Psoas muscle (tissue), 8 donors: ENCODE measurements around the gene POTEI. TPM values are rescaled to one million over a fixed set of nuclear protein-coding genes. Genes with fewer than 3 reads are reported as not detected.
"Not testable (repeated sequence)": the region's sequence is repeated elsewhere in the genome, so short reads cannot be mapped to it uniquely, and the experiment has no call there.

ENCODE experiments used
- ATAC-seq, 4 donors: fragments of 200-7000 bp; cut with Tn5 transposase; one replicate each; pipeline ENCODE4 v1.9.1; 2020; ENCODE audit warnings: moderate library complexity in 3 of 4, mild to moderate bottlenecking in 2 of 4
- DNase-seq, 2 donors: peaks; one replicate each; pipeline ENCODE4 v3.0.0-alpha.2; 2020
- H3K27ac ChIP-seq: fragments of 200-600 bp; one replicate; pipeline ENCODE4 v1.8.0; 2022
- H3K27me3 ChIP-seq, 3 donors: fragments of 200-600 bp in 1 of 3; one replicate each; pipeline versions ENCODE4 v1.6.1 to v1.8.0; 2013 to 2022; ENCODE audit warnings: low read length in 2 of 3, mild to moderate bottlenecking in 2 of 3, moderate library complexity in 1 of 3; ENCODE audit not compliant: insufficient read depth in 3 of 3
- H3K36me3 ChIP-seq, 2 donors: fragments of 200-600 bp in 1 of 2; one replicate each; pipeline versions ENCODE4 v1.6.1 to v1.8.0; 2013 to 2022; ENCODE audit warnings: low read depth in 1 of 2, mild to moderate bottlenecking in 1 of 2, moderate library complexity in 1 of 2; ENCODE audit not compliant: insufficient read depth in 1 of 2
- H3K4me1 ChIP-seq: fragments of 200-600 bp; one replicate; pipeline ENCODE4 v1.8.0; 2022
- H3K4me3 ChIP-seq: fragments of 200-600 bp; one replicate; pipeline ENCODE4 v1.8.0; 2022; ENCODE audit warnings: mild to moderate bottlenecking
- H3K9me3 ChIP-seq: fragments of 200-600 bp; one replicate; pipeline ENCODE4 v1.8.0; 2022
- WGBS, 3 donors: extraction: QIAGEN DNeasy Blood & Tissue Kit; methylation state at CpG; one replicate each; pipeline versions ENCODE4 v1.1.6 to v1.1.7; 2013; 5-methylcytosine and 5-hydroxymethylcytosine counted together
- intact Hi-C, 2 donors: fragments of 100-400 bp; cut with DNase I; formaldehyde crosslinking; loops; one replicate each; pipeline versions ENCODE4 v1.11.0 to v1.14.2; 2022
- long read RNA-seq, 2 donors: library from polyadenylated mRNA; unstranded; transcript quantifications; one replicate each; pipeline ENCODE4 v2.0.0, GENCODE V29; 2021
- polyA plus RNA-seq, 3 donors: library from polyadenylated mRNA; stranded (reverse); fragments of 200-250 nt; gene quantifications; one replicate each; pipeline ENCODE4 v1.2.3, GENCODE V29; 2013
- total RNA-seq, 4 donors: library from RNA; stranded (reverse); fragmentation: NEBNext Ultra II Directional in 2 of 4; extraction: Animal tissue kit (Norgen Biotek cat#: 25700) in 2 of 4; gene quantifications; one replicate each; pipeline versions ENCODE4 v1.2.1 to v1.2.4, GENCODE V29; 2021 to 2023
- donor health status: healthy with polysubstance abuse.
- donor health status: DM: no; HTN: no; CAD: no; lungs with moderate emphysema.
- donor health status: Bipolar disorder and iron deficiency.
- donor health status: healthy.
- donor health status: DM: yes; HTN: yes; CAD: no.
- donor health status: DM: no; HTN: no; CAD: no.
- donor health status: DM: no; HTN: no; CAD: no.
- donor health status: DM: yes; HTN: yes; CAD: no.

POTEI gene
- total RNA-seq (not detected), polyA plus RNA-seq (not detected)
- long read RNA-seq, donor 1 = 0 reads
- long read RNA-seq, donor 2 = 0 reads

DNA sequence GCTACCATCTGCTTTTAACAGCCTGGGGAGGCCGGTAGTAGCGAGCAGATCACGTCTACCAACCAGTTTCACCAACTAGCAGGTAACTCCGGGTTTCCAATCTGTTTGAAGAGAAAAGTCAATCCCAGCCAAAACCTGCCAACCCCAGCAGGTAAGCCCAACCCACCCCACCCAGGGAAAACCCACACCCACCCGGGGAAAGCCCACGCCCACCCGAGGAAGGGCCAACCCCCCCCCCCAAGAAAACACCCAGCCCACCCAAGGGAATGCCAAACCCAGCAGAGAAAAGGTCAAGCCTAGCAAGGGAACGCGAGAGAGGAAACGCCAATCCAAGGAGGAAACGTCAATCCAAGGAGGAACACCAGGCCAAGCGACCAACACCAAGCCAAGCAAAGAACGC lies at the start of gene POTEI:
Gene POTEI (minus strand): TSS at position 101 of the 400 bp plus-strand sequence. CDS start 93 bp downstream, at position 8.
- 71% methylated on average over 3 of the region's 13 CpGs; no CpG with 5 or more reads in 2 of the 3 donors for WGBS, 3 donors
- intact Hi-C loops, ATAC-seq, H3K4me1 ChIP-seq, H3K27me3 ChIP-seq, H3K36me3 ChIP-seq, H3K9me3 ChIP-seq, H3K4me3 ChIP-seq, H3K27ac ChIP-seq, DNase-seq: not testable (repeated sequence)

DNA sequence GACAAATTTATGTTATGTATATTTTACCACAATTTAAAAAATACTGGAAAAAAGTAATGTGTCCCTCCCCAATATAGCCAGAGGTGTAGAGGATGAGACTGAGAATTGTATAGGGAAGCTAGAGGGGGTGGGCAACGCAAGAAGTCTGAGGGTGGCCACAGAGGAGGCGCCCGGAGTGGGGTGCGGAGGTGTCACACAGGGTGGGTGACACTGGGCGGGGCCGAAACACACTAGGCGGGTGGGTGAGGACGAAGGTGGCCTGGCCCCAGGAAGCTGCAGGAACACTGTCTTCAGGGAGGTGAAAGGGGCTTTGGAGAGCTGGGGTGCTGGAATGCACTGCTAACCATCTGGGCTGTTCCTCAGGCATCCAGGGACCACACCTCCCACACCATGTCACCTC lies 47.3 kb upstream of the POTEI start:
- H3K4me3 ChIP-seq, H3K9me3 ChIP-seq, ATAC-seq, intact Hi-C loops, H3K4me1 ChIP-seq, H3K27me3 ChIP-seq, DNase-seq, H3K27ac ChIP-seq, H3K36me3 ChIP-seq: not testable (repeated sequence)
- no CpG with 5 or more reads among the region's 8 CpGs for WGBS, 3 donors

DNA sequence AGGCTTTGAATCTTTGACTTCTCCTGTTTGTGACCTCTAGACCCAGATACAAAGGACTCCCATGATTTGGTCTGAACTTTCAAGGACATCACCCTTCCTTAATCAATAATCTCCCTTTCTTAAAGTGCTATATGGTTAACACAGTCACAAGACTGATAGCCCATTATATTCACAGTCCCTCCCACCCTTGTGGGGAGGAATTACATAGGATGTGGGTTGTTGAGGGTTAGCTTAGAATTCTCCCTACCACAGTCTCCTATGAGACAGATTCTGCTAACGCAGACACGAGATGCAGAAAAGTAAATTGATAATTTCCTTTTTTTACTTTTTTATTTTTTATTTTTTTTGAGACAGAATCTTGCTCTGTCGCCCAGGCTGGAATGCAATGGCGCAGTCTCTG lies 45.0 kb upstream of the POTEI start:
- H3K4me3 ChIP-seq, H3K9me3 ChIP-seq, H3K36me3 ChIP-seq, H3K4me1 ChIP-seq, ATAC-seq, DNase-seq, intact Hi-C loops, H3K27ac ChIP-seq, H3K27me3 ChIP-seq: not testable (repeated sequence)
- WGBS, 3 donors = no CpG with 5 or more reads among the region's 4 CpGs

DNA sequence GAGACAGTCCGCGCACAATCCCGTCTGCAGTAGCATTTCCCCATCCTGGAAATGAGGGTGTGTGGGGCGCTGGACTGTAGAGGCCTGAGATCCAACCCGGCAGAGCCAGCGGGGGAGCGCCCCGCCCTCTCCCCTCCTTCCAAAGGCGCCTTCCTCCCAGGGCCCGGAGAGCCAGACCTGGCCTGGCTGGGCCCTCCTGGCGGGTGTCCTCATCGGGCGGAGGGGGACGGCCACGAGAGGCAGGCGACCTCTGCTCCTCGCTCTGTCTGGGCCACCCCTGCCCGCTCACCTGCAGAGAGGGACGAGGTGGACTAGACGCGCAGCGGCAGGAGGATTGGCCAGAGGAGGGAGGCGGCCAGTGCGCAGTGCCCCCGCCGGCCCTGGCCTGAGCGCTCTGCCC lies 40.3 kb upstream of the POTEI start:
- H3K4me3 ChIP-seq, H3K27me3 ChIP-seq, H3K27ac ChIP-seq, H3K9me3 ChIP-seq, DNase-seq, ATAC-seq, H3K4me1 ChIP-seq, intact Hi-C loops, H3K36me3 ChIP-seq: not testable (repeated sequence)
- no CpG with 5 or more reads among the region's 27 CpGs for WGBS, 3 donors

DNA sequence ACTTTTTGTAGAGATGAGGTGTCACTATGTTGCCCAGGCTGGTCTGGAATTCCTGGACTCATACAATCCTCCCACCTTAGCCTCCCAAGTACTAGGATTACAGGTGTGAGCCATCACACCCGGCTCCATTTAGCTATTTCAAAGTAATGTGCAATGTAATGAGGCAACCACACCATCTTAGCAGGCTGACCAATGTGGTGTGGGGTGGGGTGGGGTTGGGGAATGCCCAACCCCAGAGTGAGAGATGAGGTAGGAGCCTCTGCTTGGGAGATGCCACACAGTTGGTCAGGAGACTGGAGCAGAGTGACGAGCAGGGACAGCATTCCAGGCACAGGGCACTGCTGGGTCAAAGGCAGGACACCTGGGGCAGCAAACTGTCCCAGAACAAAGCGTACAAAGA lies 39.3 kb upstream of the POTEI start:
- DNase-seq, H3K4me1 ChIP-seq, H3K4me3 ChIP-seq, H3K27ac ChIP-seq, H3K9me3 ChIP-seq, H3K27me3 ChIP-seq, intact Hi-C loops, ATAC-seq, H3K36me3 ChIP-seq: not testable (repeated sequence)
- WGBS, 3 donors = no CpG with 5 or more reads among the region's 3 CpGs

DNA sequence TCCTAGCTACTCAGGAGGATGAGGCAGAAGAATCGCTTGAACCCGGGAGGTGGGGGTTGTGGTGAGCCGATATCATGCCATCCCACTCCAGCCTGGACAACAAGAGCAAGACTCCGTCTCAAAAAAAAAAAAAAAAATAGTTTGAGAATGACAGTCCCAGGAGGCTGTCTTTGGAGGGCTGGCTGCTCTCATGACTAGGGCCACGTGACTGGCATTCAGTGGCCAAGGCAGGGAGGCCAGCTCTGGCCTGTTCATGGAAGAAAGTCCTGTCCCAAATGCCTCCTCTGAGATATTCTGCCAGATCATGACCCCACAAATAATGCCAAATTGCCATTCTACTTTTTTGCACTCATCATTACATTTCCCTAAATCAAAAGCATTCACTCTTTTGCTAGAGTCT lies 35.9 kb upstream of the POTEI start:
- H3K36me3 ChIP-seq, H3K4me1 ChIP-seq, H3K27me3 ChIP-seq, DNase-seq, H3K9me3 ChIP-seq, intact Hi-C loops, H3K4me3 ChIP-seq, ATAC-seq, H3K27ac ChIP-seq: not testable (repeated sequence)
- no CpG with 5 or more reads among the region's 5 CpGs for WGBS, 3 donors

DNA sequence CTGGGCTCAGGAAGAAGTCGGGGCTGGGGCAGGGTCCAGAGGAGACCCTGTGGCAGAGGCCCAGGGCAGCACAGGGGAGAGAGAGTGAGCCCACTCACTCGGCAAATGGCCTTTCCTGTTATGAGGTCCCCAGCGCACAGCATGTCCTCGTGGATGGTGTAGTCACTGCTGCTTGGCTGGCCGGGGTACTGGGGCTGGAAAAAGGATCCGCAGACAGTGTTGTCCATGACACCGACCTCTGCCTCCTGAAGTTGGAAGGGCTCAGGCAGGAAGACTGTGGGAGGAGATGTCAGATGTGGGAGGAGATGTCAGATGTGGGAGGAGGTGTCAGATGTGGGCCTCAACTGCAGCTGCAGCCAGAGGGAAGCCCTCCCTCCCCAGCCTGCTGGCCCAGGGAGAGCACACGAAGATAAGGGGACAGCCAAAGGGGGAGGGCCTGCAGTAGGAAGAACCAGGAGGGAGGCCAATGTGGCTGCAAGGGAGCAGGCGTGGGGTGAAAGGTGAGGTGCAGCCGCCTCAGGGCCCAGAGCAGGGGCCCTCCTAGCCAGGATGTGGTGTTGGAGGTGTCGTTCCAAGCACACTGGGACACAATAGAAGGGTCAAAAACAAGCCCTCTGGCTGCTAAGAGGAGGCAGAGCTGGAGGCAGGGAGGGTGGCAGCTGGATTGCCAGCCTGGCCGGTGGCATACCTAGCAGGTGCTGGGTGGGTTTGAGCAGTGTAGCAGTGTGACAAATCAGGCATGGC lies 34.8 kb upstream of the POTEI start:
- H3K9me3 ChIP-seq, DNase-seq, H3K4me1 ChIP-seq, H3K36me3 ChIP-seq, H3K4me3 ChIP-seq, ATAC-seq, H3K27ac ChIP-seq, H3K27me3 ChIP-seq, intact Hi-C loops: not testable (repeated sequence)
- 43% methylated on average over 1 of the region's 12 CpGs; no CpG with 5 or more reads in 2 of the 3 donors for WGBS, 3 donors

DNA sequence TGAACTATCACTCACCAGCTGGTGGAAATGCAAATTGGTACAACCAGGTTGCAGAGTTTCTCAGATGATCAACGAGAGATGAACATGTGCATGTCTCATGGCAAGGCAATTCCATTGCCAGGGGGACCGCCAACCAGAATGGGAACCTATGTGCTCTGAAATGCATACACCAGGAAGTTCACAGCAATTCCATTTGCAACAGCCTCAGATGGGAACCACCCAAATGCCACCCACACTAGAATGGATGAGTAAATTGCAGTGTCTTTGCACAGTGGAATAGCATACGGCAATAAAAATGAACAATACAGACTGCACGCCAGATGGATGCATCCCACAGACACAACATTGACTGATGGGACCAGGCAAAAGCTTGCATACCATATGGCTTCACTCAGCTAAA lies 33.7 kb upstream of the POTEI start:
- WGBS, 3 donors = no CpG with 5 or more reads among the region's 4 CpGs
- H3K9me3 ChIP-seq, H3K27me3 ChIP-seq, intact Hi-C loops, H3K4me1 ChIP-seq, H3K36me3 ChIP-seq, H3K27ac ChIP-seq, DNase-seq, ATAC-seq, H3K4me3 ChIP-seq: not testable (repeated sequence)

DNA sequence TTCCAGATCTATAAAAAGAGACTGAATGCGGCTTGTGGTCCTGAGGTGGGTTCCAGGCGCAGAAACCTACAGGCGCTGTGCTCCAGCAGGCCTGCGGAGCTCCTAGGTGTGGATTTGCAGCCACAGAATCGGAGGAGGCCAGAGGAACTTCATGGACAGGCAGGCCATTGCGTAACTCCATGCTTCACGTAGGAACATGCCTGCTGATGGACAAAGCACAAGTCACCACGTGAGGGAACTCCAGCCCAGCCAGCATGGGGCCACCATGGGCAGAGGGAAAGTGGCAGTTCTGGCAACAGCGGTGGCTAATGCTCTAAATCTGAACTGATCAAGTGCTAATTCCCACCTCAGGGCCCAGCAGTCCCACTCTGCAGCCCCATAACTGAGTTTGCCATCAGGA lies 29.1 kb upstream of the POTEI start:
- H3K27ac ChIP-seq, DNase-seq, H3K4me1 ChIP-seq, H3K9me3 ChIP-seq, intact Hi-C loops, ATAC-seq, H3K4me3 ChIP-seq, H3K27me3 ChIP-seq, H3K36me3 ChIP-seq: not testable (repeated sequence)
- WGBS, 3 donors = no CpG with 5 or more reads among the region's 9 CpGs

DNA sequence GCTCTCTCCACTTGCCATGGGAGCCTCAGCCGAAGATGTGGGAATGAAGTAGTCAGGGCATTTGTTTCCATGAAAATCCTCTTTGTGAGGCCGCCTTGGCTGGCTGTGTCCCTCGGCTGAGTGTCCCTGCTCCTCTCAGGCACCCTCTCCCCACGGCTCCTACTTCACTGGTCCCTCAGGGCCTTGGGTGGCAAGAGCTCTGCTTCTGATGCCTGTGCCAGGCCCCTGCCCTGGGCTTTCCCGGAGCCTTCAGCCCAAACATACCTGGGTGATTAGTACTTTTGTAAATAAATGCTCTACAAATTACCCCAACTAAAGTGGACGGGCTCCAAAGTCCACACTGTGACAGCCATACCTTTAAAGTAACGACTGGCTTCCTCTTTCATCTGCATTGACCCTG lies 27.5 kb upstream of the POTEI start:
- ATAC-seq, H3K27me3 ChIP-seq, H3K36me3 ChIP-seq, H3K9me3 ChIP-seq, H3K4me1 ChIP-seq, H3K4me3 ChIP-seq, intact Hi-C loops, DNase-seq, H3K27ac ChIP-seq: not testable (repeated sequence)
- no CpG with 5 or more reads among the region's 7 CpGs for WGBS, 3 donors

DNA sequence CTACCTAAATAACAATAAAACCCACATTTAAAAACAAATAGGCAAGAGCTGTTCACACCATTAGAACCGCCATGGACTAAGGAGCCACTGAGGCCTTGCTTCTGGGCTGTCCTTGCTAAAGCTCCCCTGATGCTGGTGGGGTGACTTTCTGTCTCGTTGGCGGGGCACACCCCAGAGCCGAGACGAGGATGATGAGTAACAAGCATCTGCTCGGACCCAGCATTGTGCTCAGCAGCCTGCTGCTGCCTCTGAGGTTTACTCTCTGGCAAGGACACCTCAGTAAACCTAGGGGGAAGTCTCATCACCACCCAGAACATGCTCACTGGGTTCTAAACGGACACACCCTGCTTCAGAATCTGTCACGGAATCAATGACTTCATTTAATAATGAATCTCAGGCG lies 22.5 kb upstream of the POTEI start:
- intact Hi-C loops = not testable (repeated sequence)

DNA sequence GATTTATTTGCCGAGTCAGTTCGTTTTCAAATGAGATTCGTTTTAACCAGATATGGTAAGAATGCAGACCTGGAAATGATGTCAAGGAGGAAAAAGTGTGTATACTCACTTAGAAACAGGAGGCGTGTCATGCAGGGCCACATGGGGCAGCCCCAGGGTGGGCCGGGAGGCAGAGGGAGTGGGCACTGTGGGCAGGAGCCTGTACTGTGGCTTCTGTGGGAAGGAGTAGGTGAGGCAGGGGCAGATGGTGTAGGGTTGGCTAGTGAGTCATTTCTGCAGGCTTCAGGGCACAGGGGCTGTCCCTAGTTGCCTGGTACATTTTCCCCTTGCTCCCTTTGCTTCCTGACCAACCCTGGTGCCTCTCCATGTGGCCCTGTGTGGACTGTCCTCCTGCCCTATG lies 22.1 kb upstream of the POTEI start:
- H3K36me3 ChIP-seq, H3K9me3 ChIP-seq, H3K4me3 ChIP-seq, H3K27me3 ChIP-seq, ATAC-seq, H3K27ac ChIP-seq, intact Hi-C loops, DNase-seq, H3K4me1 ChIP-seq: not testable (repeated sequence)
- no CpG with 5 or more reads among the region's 5 CpGs for WGBS, 3 donors

More for the DNA sequence above, 22.5 kb upstream of the POTEI start:
- H3K36me3 ChIP-seq, H3K9me3 ChIP-seq, H3K27ac ChIP-seq, H3K4me1 ChIP-seq, ATAC-seq, H3K27me3 ChIP-seq, DNase-seq, H3K4me3 ChIP-seq: not testable (repeated sequence)
- no CpG with 5 or more reads among the region's 9 CpGs for WGBS, 3 donors
